B cell (primary cell): ENCODE results near the gene MX1. TPM values are rescaled to one million over a fixed set of nuclear protein-coding genes. Genes with fewer than 3 reads are reported as not detected.

Source experiments
- ATAC-seq: fragments of 200-7000 bp; cut with Tn5 transposase; one replicate; pipeline ENCODE4 v1.10.0; 2021; ENCODE audit warnings: low read depth, mild to moderate bottlenecking, moderate number of reproducible peaks, moderate library complexity
- CTCF ChIA-PET: fragments of 350-600 bp; sonication (Branson Sonifier 250); formaldehyde crosslinking; loops from one replicate; lab custom pipeline; 2021; ENCODE audit warnings: antibody characterized with exemption, inconsistent platforms; lab: Charles Lee
- POLR2A ChIA-PET: fragments of 350-600 bp; sonication (Branson Sonifier 250); formaldehyde crosslinking; loops from one replicate; lab custom pipeline; 2021; ENCODE audit warnings: antibody characterized with exemption; lab: Charles Lee
- DNase-seq: peaks from one replicate; pipeline ENCODE4 v3.0.0; 2013
- H2AFZ ChIP-seq: 2 replicates; pipeline ENCODE4 v1.6.1; 2012; ENCODE audit warnings: mild to moderate bottlenecking, low read depth, low read length; ENCODE audit not compliant: insufficient read depth, poor library complexity, severe bottlenecking
- H3K27ac ChIP-seq, 2 donors: 1 replicate in 1 of 2; 2 replicates in 1 of 2; pipeline ENCODE4 v1.5.1; 2012 to 2013; ENCODE audit warnings: low read length in 2 of 2, mild to moderate bottlenecking in 2 of 2, moderate library complexity in 1 of 2
- H3K27me3 ChIP-seq, 4 experiments: fragments of 200-600 bp in 1 of 4; sonication (generic) in 1 of 4; replicated peaks in 1 of 4; 1 replicate in 2 of 4; 2 replicates in 2 of 4; pipeline versions ENCODE4 v1.6.1 to v1.7.0; 2013 to 2016; ENCODE audit warnings: low read length in 3 of 4, mild to moderate bottlenecking in 2 of 4, mixed read lengths in 1 of 4, moderate library complexity in 1 of 4; ENCODE audit not compliant: insufficient read depth in 4 of 4, control insufficient read depth in 3 of 4; ENCODE audit errors: control extremely low read depth in 1 of 4
- H3K36me3 ChIP-seq, 2 experiments: replicated peaks in 1 of 2; 1 replicate in 1 of 2; 2 replicates in 1 of 2; pipeline versions ENCODE4 v1.6.1 to v1.7.1; 2013; ENCODE audit warnings: low read length in 1 of 2; ENCODE audit not compliant: insufficient read depth in 2 of 2, control insufficient read depth in 1 of 2; ENCODE audit errors: control extremely low read depth in 1 of 2, extremely low read depth in 1 of 2
- H3K4me1 ChIP-seq, 2 donors: fragments of 200-600 bp in 1 of 2; sonication (generic) in 1 of 2; 1 replicate in 1 of 2; 2 replicates in 1 of 2; pipeline versions ENCODE4 v1.5.1 to v1.6.1; 2013 to 2017; ENCODE audit warnings: low read length in 2 of 2; ENCODE audit not compliant: control insufficient read depth in 2 of 2, insufficient read depth in 2 of 2
- H3K4me2 ChIP-seq: replicated peaks from 2 replicates; pipeline ENCODE3; 2012; ENCODE audit warnings: mild to moderate bottlenecking, low read depth, low read length; ENCODE audit not compliant: poor library complexity, severe bottlenecking
- H3K4me3 ChIP-seq, 5 experiments: fragments of 200-600 bp in 1 of 5; sonication (generic) in 1 of 5; 1 replicate in 3 of 5; 2 replicates in 2 of 5; pipeline versions ENCODE4 v1.5.1 to v1.7.0; 2011 to 2016; ENCODE audit warnings: low read length in 4 of 5, mild to moderate bottlenecking in 4 of 5, low read depth in 2 of 5, control low read depth in 1 of 5, moderate library complexity in 1 of 5; ENCODE audit not compliant: insufficient read depth in 1 of 5; ENCODE audit errors: control extremely low read depth in 1 of 5, extremely low read depth in 1 of 5
- H3K79me2 ChIP-seq: fragments of 200-600 bp; sonication (generic); one replicate; pipeline ENCODE4 v1.6.0; 2016; ENCODE audit warnings: low read length; ENCODE audit not compliant: control insufficient read depth, insufficient read depth
- H3K9ac ChIP-seq: fragments of 200-600 bp; sonication (generic); 2 replicates; pipeline ENCODE4 v1.6.1; 2017; ENCODE audit warnings: mild to moderate bottlenecking, low read length, moderate library complexity
- H3K9me3 ChIP-seq, 3 donors: one replicate each; pipeline versions ENCODE4 v1.6.1 to v1.7.1; 2013; ENCODE audit warnings: low read length in 2 of 3; ENCODE audit not compliant: control insufficient read depth in 2 of 3, insufficient read depth in 1 of 3; ENCODE audit errors: control extremely low read depth in 1 of 3
- H4K20me1 ChIP-seq: 2 replicates; pipeline ENCODE4 v1.6.0; 2012; ENCODE audit warnings: mild to moderate bottlenecking, low read length; ENCODE audit not compliant: insufficient read depth, control insufficient read depth, poor library complexity, severe bottlenecking
- H3K27ac Mint-ChIP-seq: one replicate; pipeline ENCODE4 v1.8.0; 2021; ENCODE audit warnings: mixed read lengths
- H3K27me3 Mint-ChIP-seq: one replicate; pipeline ENCODE4 v1.8.0; 2021; ENCODE audit warnings: mixed read lengths
- H3K4me1 Mint-ChIP-seq: one replicate; pipeline ENCODE4 v1.8.0; 2021; ENCODE audit warnings: mixed read lengths
- H3K4me3 Mint-ChIP-seq: one replicate; pipeline ENCODE4 v1.8.0; 2021; ENCODE audit warnings: mixed read lengths
- H3K9me3 Mint-ChIP-seq: one replicate; pipeline ENCODE4 v1.8.0; 2022; ENCODE audit warnings: mixed read lengths; ENCODE audit not compliant: insufficient read depth
- EZH2 ChIP-seq: IDR thresholded peaks from 2 replicates; pipeline ENCODE4 v1.6.1; 2012; ENCODE audit warnings: borderline replicate concordance, low read depth, mild to moderate bottlenecking, moderate library complexity, low read length; ENCODE audit not compliant: insufficient read depth, poor library complexity, severe bottlenecking
- WGBS: methylation state at CpG from one replicate; pipeline ENCODE4 v1.1.5; 2013; ENCODE audit warnings: missing lambda C conversion rate; ENCODE audit not compliant: insufficient coverage; 5-methylcytosine and 5-hydroxymethylcytosine counted together
- intact Hi-C: fragments of 100-400 bp; cut with micrococcal nuclease; formaldehyde crosslinking; loops from one replicate; pipeline ENCODE4 v1.10.0; 2022
- polyA plus RNA-seq: library from polyadenylated mRNA; depleted of rRNA; stranded (reverse); fragments of >200 nt; gene quantifications from 2 replicates; pipeline ENCODE4 v1.2.3, GENCODE V29; 2012
- total RNA-seq, 2 donors: library from RNA; stranded (reverse); fragments of 120-200 nt in 1 of 2; gene quantifications; 1 replicate in 1 of 2; 2 replicates in 1 of 2; pipeline versions ENCODE4 v1.2.3 to v1.2.4, GENCODE V29; 2013 to 2022
- TF ChIP-seq, protein P1 (sequence below): fragments of 200-600 bp; IDR thresholded peaks from one replicate; pipeline ENCODE4 v1.8.0; 2022; ENCODE audit warnings: antibody characterized with exemption, mild to moderate bottlenecking

MX1 gene
- total and polyA plus RNA-seq, 2 donors (not counting 1 experiment from before 2014, with no cell fraction given), result 57.6 to 62.9 TPM

DNA sequence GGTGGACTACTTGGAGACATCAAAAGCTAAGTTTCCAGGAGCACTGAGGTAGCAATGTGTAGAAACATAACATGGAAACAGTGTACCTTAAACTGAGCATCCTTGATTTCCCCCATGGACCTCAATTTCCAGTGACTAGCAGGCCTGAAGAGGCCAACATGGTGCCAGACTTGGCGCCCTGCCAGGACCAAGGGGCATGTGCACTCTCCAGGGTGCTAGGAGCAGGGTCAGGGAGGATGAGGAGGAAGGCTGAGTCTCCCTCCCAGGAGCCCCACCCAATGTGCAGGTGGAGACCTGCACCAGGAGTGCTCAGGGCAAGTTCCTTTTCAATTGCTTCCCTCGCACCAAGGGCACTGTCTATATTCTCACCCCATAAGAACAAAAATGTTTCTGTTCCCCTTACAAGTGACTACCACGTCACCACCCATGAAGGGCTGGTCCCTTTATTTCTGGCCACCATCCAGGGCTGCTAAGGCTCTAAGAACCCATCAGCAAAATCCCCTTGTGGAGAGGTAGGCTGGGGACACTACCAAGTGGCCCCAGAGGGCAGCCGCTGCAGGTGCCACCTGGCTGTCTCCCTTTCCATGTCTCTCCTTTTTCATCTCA lies 39.2 kb downstream of the MX1 start:
- Histone ChIP-seq H3K9ac (no peak overlapping the region), H3K27ac (no peak overlapping the region), H3K27me3 (peaks cover 0 to 28% (median 4%) of the 10 kb centered on the region in 4 experiments), H3K9me3 (peaks cover 0 to 7% (median 4%) of the 10 kb centered on the region in 3 donors), H3K4me3 (no peak overlapping the region), H3K36me3 (no peaks in the 10 kb centered on the region), H4K20me1 (no peaks in the 10 kb centered on the region), H3K4me1 (peaks cover 11 to 15% of the 10 kb centered on the region in 2 donors), H2AFZ (no peak overlapping the region), H3K4me2 (no peak overlapping the region), H3K79me2 (no peaks in the 10 kb centered on the region)
- H3K4me3 Mint-ChIP-seq, result no peak overlapping the region
- intact Hi-C loops, result no loop called here
- peaks cover 27% of the 10 kb centered on the region for H3K27me3 Mint-ChIP-seq
- TF ChIP-seq EZH2, result no peak
- TF ChIP-seq, protein P1, sequence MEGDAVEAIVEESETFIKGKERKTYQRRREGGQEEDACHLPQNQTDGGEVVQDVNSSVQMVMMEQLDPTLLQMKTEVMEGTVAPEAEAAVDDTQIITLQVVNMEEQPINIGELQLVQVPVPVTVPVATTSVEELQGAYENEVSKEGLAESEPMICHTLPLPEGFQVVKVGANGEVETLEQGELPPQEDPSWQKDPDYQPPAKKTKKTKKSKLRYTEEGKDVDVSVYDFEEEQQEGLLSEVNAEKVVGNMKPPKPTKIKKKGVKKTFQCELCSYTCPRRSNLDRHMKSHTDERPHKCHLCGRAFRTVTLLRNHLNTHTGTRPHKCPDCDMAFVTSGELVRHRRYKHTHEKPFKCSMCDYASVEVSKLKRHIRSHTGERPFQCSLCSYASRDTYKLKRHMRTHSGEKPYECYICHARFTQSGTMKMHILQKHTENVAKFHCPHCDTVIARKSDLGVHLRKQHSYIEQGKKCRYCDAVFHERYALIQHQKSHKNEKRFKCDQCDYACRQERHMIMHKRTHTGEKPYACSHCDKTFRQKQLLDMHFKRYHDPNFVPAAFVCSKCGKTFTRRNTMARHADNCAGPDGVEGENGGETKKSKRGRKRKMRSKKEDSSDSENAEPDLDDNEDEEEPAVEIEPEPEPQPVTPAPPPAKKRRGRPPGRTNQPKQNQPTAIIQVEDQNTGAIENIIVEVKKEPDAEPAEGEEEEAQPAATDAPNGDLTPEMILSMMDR, result no peak
- ATAC-seq (no peak), DNase-seq (no peak)
- CTCF ChIA-PET, result interaction anchor here (1.1 to 1.2 kb wide), 2 partner anchors 182 kb away, joined by 3 read pairs; no protein-coding TSS in a partner anchor
- H3K27ac Mint-ChIP-seq, result no peak overlapping the region
- peaks cover 2% of the 10 kb centered on the region for H3K9me3 Mint-ChIP-seq
- H3K4me1 Mint-ChIP-seq, result peaks cover 22% of the 10 kb centered on the region
- WGBS, result 69% methylated on average over 3 of the region's 4 CpGs
- POLR2A ChIA-PET, result no interaction called here

DNA sequence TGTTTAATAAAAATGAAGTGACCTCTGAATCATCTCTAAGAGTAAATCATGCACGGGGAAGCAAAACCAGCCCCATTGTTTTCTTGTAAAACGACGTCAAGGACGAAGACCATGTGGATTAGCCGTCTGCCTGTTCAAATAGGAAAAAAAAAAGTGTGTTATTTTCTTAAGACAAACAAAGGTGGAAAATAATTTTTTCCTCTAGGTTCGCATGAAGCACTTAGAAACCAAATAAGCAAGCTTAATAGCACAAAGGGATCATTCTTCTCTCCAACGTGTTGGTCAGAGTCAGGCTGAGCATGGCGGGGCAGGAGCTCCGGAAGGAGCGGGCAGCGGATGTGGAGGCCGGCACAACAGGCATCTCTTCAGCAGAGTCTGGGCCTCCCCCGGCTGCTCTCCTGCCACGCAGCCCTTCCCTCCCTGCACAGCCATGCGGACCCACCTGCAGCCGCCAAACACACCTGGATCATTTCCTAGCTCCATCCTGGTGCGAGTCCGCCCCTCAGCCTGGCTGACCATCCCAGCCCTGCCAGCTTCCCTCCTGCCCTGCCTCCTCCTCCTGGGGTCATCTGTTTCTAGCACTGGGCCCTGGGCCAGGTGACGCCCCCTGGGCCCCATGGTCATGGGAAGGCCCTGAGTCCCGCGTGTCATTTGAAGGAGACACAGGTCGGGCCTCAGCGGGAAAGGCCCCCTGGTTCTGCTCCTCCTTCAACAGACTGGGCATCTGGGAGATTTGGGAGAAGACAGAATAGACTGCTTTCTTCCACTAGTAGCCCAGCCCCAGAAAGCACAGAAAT lies 40.2 kb downstream of the MX1 start:
- TF ChIP-seq, protein P1, result no peak
- Mint-ChIP-seq H3K4me1 (peaks cover 15% of the 10 kb centered on the region), H3K27me3 (peaks cover 31% of the 10 kb centered on the region), H3K4me3 (no peak overlapping the region), H3K27ac (no peak overlapping the region), H3K9me3 (peaks cover 2% of the 10 kb centered on the region)
- Histone ChIP-seq H3K9me3 (peaks cover 0 to 7% (median 4%) of the 10 kb centered on the region in 3 donors), H3K27me3 (peaks cover 0 to 29% (median 4%) of the 10 kb centered on the region in 4 experiments), H3K9ac (no peak overlapping the region), H2AFZ (no peak overlapping the region), H3K27ac (no peak overlapping the region), H3K4me1 (peaks cover 11 to 15% of the 10 kb centered on the region in 2 donors), H3K4me2 (no peak overlapping the region), H3K79me2 (no peaks in the 10 kb centered on the region), H3K4me3 (no peak overlapping the region), H3K36me3 (no peaks in the 10 kb centered on the region), H4K20me1 (no peaks in the 10 kb centered on the region)
- ATAC-seq (no peak), DNase-seq (no peak)
- 92% methylated on average over 14 of the region's 23 CpGs for WGBS
- intact Hi-C loops, result no loop called here
- ChIA-PET POLR2A (no interaction called here), CTCF (interaction anchor here (1.1 kb wide), 1 partner anchor 183 kb away, joined by 3 read pairs; no protein-coding TSS in a partner anchor)
